Measurements from ENCODE around the gene CBLC. TPM values are rescaled to one million over a fixed set of nuclear protein-coding genes. Genes with fewer than 3 reads are reported as not detected.

The CBLC gene
- total RNA-seq, 1 donor from 2014 or later, result not detected

- Mint-ChIP-seq H3K36me3 (ENCODE audit: low read depth) (no peaks in the 10 kb centered on the region), H3K4me1 (ENCODE audit: low read depth) (peaks cover 74% of the 10 kb centered on the region), H3K4me3 (ENCODE audit: unreplicated experiment) (no peak overlapping the region), H3K27me3 (ENCODE audit: low read depth) (no peaks in the 10 kb centered on the region), H3K27ac (ENCODE audit: unreplicated experiment) (peak overlapping the region; percentile 9), H3K9me3 (ENCODE audit: low read depth) (no peaks in the 10 kb centered on the region)
- DNase-seq (ENCODE audit: low spot score), result no peak
- TF ChIP-seq, protein P1, sequence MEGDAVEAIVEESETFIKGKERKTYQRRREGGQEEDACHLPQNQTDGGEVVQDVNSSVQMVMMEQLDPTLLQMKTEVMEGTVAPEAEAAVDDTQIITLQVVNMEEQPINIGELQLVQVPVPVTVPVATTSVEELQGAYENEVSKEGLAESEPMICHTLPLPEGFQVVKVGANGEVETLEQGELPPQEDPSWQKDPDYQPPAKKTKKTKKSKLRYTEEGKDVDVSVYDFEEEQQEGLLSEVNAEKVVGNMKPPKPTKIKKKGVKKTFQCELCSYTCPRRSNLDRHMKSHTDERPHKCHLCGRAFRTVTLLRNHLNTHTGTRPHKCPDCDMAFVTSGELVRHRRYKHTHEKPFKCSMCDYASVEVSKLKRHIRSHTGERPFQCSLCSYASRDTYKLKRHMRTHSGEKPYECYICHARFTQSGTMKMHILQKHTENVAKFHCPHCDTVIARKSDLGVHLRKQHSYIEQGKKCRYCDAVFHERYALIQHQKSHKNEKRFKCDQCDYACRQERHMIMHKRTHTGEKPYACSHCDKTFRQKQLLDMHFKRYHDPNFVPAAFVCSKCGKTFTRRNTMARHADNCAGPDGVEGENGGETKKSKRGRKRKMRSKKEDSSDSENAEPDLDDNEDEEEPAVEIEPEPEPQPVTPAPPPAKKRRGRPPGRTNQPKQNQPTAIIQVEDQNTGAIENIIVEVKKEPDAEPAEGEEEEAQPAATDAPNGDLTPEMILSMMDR (IDR thresholded peaks at IDR 0.05), result no peak
These were observed 32.8 kb upstream of the CBLC start for GRCh38 chr19:44744871-44745332.

DNA sequence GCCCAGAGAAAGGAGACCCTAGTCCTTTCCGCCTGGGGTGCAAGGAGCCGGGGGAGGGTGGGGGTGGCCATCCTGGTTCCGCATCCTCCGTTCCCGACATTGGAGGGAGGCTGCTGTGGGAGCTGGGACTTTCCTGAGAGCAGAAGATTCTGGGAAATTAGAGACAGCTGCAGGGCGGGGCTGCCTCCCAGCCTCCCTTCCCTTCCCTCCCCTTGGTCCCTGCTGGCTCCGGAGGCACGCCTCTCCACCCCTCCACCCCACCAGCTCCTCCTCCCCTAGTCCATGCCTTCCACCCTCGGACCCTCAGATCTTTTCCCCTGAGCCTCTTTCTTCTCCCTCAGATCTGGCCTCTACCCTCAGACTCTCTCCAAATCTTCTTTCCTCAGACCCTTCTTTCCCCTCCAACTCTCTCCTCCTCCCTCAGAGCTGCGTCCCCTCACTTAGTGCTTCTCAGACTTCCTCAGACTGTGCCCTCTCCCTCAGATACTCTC lies 32.3 kb upstream of the CBLC start:
- TF ChIP-seq, protein P1 (IDR thresholded peaks at IDR 0.05), result no peak
- DNase-seq (ENCODE audit: low spot score), result no peak
- H3K4me1 Mint-ChIP-seq (ENCODE audit: low read depth), result peaks cover 76% of the 10 kb centered on the region
- no peaks in the 10 kb centered on the region for H3K9me3 Mint-ChIP-seq (ENCODE audit: low read depth)
- no peak overlapping the region for H3K4me3 Mint-ChIP-seq (ENCODE audit: unreplicated experiment)
- no peaks in the 10 kb centered on the region for H3K27me3 Mint-ChIP-seq (ENCODE audit: low read depth)
- H3K36me3 Mint-ChIP-seq (ENCODE audit: low read depth), result no peaks in the 10 kb centered on the region
- H3K27ac Mint-ChIP-seq (ENCODE audit: unreplicated experiment), result peak overlapping the region; percentile 49

GRCh38 chr19:44745887-44746600 lies 31.6 kb upstream of the CBLC start:
- Mint-ChIP-seq H3K27me3 (ENCODE audit: low read depth) (no peaks in the 10 kb centered on the region), H3K4me3 (ENCODE audit: unreplicated experiment) (no peak overlapping the region), H3K27ac (ENCODE audit: unreplicated experiment) (peak overlapping the region; percentile 66), H3K36me3 (ENCODE audit: low read depth) (no peaks in the 10 kb centered on the region), H3K9me3 (ENCODE audit: low read depth) (no peaks in the 10 kb centered on the region), H3K4me1 (ENCODE audit: low read depth) (peaks cover 77% of the 10 kb centered on the region)
- DNase-seq (ENCODE audit: low spot score), result no peak
- TF ChIP-seq, protein P1 (IDR thresholded peaks at IDR 0.05), result no peak

DNA sequence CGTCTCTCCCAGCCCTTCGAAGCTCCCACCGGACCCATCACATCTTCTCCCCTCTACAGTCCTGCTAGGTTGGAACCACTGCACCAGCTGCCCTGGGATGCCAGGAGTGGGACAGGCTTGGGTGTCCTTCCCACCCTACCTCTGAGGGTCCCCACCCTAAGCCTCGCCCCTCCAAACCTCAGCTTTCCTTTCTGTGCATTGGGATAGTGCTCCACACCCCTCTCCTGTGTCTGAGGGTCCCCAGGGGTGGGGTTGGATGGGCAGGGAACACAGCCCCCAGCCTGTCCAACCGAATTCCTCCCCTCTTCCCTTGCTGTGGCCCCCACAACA lies 31.1 kb upstream of the CBLC start:
- H3K4me1 Mint-ChIP-seq (ENCODE audit: low read depth), result peaks cover 77% of the 10 kb centered on the region
- no peak overlapping the region for H3K4me3 Mint-ChIP-seq (ENCODE audit: unreplicated experiment)
- H3K27me3 Mint-ChIP-seq (ENCODE audit: low read depth), result no peaks in the 10 kb centered on the region
- DNase-seq (ENCODE audit: low spot score), result no peak
- TF ChIP-seq, protein P1 (IDR thresholded peaks at IDR 0.05), result no peak
- H3K27ac Mint-ChIP-seq (ENCODE audit: unreplicated experiment), result peak overlapping the region; percentile 88
- no peaks in the 10 kb centered on the region for H3K36me3 Mint-ChIP-seq (ENCODE audit: low read depth)
- no peaks in the 10 kb centered on the region for H3K9me3 Mint-ChIP-seq (ENCODE audit: low read depth)

DNA sequence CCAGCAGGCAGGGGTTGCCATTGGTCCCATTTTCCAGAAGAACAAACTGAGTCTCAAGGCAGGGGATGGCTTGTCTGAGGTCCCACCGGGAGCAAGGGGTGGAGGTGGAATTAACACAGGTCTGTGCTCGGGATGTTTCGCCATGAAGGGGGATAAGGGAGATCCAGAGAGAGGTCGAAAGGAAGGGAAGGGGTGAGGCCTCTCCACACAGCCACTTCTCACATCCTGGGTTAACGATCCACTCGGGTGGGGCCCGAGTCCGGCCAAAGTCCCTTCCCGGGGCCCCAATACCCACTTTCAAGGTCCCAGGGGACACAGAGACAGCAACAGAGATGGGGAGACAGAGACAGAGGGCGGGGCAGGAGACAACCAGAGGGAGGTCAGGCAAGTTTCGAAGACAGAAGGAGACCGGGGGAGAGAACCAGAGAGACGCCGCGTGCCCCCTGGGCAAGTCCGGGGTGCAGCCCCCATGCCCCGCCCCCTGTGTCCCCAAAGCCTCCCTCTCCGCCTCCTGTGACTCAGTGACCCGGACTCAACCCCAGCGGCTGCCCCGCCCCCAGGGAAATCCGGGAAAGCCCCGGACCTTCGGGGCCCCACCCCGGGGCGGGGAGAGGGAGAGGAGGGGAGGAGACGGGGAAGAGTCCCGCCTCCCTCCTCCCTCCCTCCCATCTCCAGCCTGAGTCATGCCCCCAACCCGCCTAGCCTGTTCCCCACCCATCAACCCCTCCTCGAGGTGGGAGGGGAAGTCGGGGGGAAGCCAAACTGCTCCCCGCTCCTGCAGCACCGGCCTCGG lies 30.5 kb upstream of the CBLC start:
- peak overlapping the region; percentile 95 for H3K27ac Mint-ChIP-seq (ENCODE audit: unreplicated experiment)
- peak overlapping the region; percentile 85 for H3K4me3 Mint-ChIP-seq (ENCODE audit: unreplicated experiment)

More for the DNA sequence above, 30.5 kb upstream of the CBLC start:
- DNase-seq (ENCODE audit: low spot score), result no peak
- peaks cover 73% of the 10 kb centered on the region for H3K4me1 Mint-ChIP-seq (ENCODE audit: low read depth)
- no peaks in the 10 kb centered on the region for H3K36me3 Mint-ChIP-seq (ENCODE audit: low read depth)
- H3K9me3 Mint-ChIP-seq (ENCODE audit: low read depth), result no peaks in the 10 kb centered on the region
- H3K27me3 Mint-ChIP-seq (ENCODE audit: low read depth), result no peaks in the 10 kb centered on the region
- TF ChIP-seq, protein P1 (IDR thresholded peaks at IDR 0.05), result no peak
